Endodermal cell (in vitro differentiated cells): Measurements from ENCODE around the gene RSPO3. TPM values are rescaled to one million over a fixed set of nuclear protein-coding genes. Genes with fewer than 3 reads are reported as not detected.

Experiments
- DNase-seq: peaks from one replicate; pipeline ENCODE4 v3.0.0-alpha.2; 2017
- H3K27ac ChIP-seq: 2 replicates; pipeline ENCODE4 v1.5.1; 2013; ENCODE audit warnings: mild to moderate bottlenecking, low read depth, low read length, moderate library complexity
- H3K27me3 ChIP-seq: 2 replicates; pipeline ENCODE4 v1.6.1; 2013; ENCODE audit warnings: mild to moderate bottlenecking, low read length, moderate library complexity; ENCODE audit not compliant: insufficient read depth, control insufficient read depth, poor library complexity, severe bottlenecking
- H3K36me3 ChIP-seq: 2 replicates; pipeline ENCODE4 v1.7.0; 2013; ENCODE audit warnings: mild to moderate bottlenecking, low read length, moderate library complexity; ENCODE audit not compliant: control insufficient read depth, insufficient read depth
- H3K4me1 ChIP-seq: one replicate; pipeline ENCODE4 v1.7.0; 2013; ENCODE audit warnings: low read length; ENCODE audit not compliant: control insufficient read depth, insufficient read depth
- H3K4me3 ChIP-seq: 2 replicates; pipeline ENCODE4 v1.5.1; 2013; ENCODE audit warnings: mild to moderate bottlenecking, low read length, moderate library complexity
- H3K9ac ChIP-seq: 2 replicates; pipeline ENCODE4 v1.6.1; 2013; ENCODE audit warnings: mild to moderate bottlenecking, low read length, moderate library complexity; ENCODE audit not compliant: poor library complexity, severe bottlenecking; ENCODE audit errors: extremely low read depth
- H3K9me3 ChIP-seq: 2 replicates; pipeline ENCODE4 v1.6.1; 2013; ENCODE audit warnings: mild to moderate bottlenecking, low read length, moderate library complexity; ENCODE audit not compliant: control insufficient read depth
- H3K27ac Mint-ChIP-seq: 2 replicates; pipeline ENCODE4 v1.8.0; 2020; ENCODE audit warnings: mixed read lengths
- H3K27me3 Mint-ChIP-seq: 2 replicates; pipeline ENCODE4 v1.8.0; 2021; ENCODE audit warnings: mild to moderate bottlenecking, mixed read lengths; ENCODE audit not compliant: insufficient read depth
- H3K36me3 Mint-ChIP-seq: 2 replicates; pipeline ENCODE4 v1.8.0; 2020; ENCODE audit warnings: low read depth, mixed read lengths
- H3K4me1 Mint-ChIP-seq: 2 replicates; pipeline ENCODE4 v1.8.0; 2020; ENCODE audit warnings: mixed read lengths
- H3K4me3 Mint-ChIP-seq: 2 replicates; pipeline ENCODE4 v1.8.0; 2020; ENCODE audit warnings: mild to moderate bottlenecking, moderate library complexity, mixed read lengths
- H3K9me3 Mint-ChIP-seq: 2 replicates; pipeline ENCODE4 v1.8.0; 2020; ENCODE audit warnings: mild to moderate bottlenecking, mixed read lengths
- CTCF ChIP-seq: fragments of 200-600 bp; sonication (generic); conservative IDR thresholded peaks from 2 replicates; pipeline ENCODE4 v1.5.0; 2021; ENCODE audit warnings: antibody characterized with exemption, mild to moderate bottlenecking
- WGBS, 2 experiments: methylation state at CpG; one replicate each; pipeline versions ENCODE4 v1.1.5 to v1.1.7; 2013; ENCODE audit warnings: missing lambda C conversion rate in 2 of 2, mixed read lengths in 1 of 2; ENCODE audit not compliant: insufficient coverage in 1 of 2, insufficient read length in 1 of 2; 5-methylcytosine and 5-hydroxymethylcytosine counted together
- long read RNA-seq, 4 experiments: library from polyadenylated mRNA in 2 of 4; library from RNA in 1 of 4; library from capped mRNA in 1 of 4; stranded (forward) in 3 of 4; unstranded in 1 of 4; transcript quantifications; one replicate each; pipeline ENCODE4 v2.0.0, GENCODE V29; 2020 to 2021; ENCODE audit warnings: inconsistent platforms in 1 of 4
- polyA plus RNA-seq, 2 experiments: library from polyadenylated mRNA; stranded (reverse); fragments of 50-300 nt; gene quantifications; one replicate each; pipeline ENCODE4 v1.2.3, GENCODE V29; 2013
- total RNA-seq, 2 donors: library from RNA; stranded (reverse); fragmentation: NEBNext Ultra II Directional in 1 of 2; extraction: Animal tissue kit (Norgen Biotek cat#: 25700) in 1 of 2; gene quantifications; 2 replicates in 1 of 2; 3 replicates in 1 of 2; pipeline ENCODE4 v1.2.1, GENCODE V29; 2021

RSPO3 gene
- total RNA-seq = under 1 TPM; 0.20 to 0.31 TPM
- 50.2 TPM for polyA plus RNA-seq (2013, experiment 1 of 2)
- polyA plus RNA-seq (2013, experiment 2 of 2) = 46.7 TPM
- long read RNA-seq, experiment 1 = 0 reads
- long read RNA-seq, experiment 2 = 0 reads
- long read RNA-seq, experiment 3, partial matches to known transcripts = 2 of 2 reads
- long read RNA-seq, experiment 3, other reads (novel, unspliced or antisense) = 0 of 2 reads
- long read RNA-seq, experiment 4 = 0 reads

GRCh38 chr6:127118298-127119101, at the start of gene RSPO3:
TSS of gene RSPO3 (plus strand) at chr6:127118671. CDS start at chr6:127119193, 522 bp downstream.
- peaks cover 83% of the 10 kb centered on the region for H3K27me3 Mint-ChIP-seq

GRCh38 chr6:127069659-127070279, 48.7 kb upstream of the RSPO3 start:
- H3K4me3 Mint-ChIP-seq = no peak overlapping the region
- no peaks in the 10 kb centered on the region for H3K36me3 ChIP-seq
- no peak overlapping the region for H3K9ac ChIP-seq
- 72 to 100% methylated on average over 2 to 3 of the region's 3 CpGs for WGBS, 2 experiments
- H3K27ac Mint-ChIP-seq = no peak overlapping the region
- H3K4me3 ChIP-seq = no peak overlapping the region
- H3K9me3 ChIP-seq = no peaks in the 10 kb centered on the region
- H3K36me3 Mint-ChIP-seq = no peaks in the 10 kb centered on the region
- no peaks in the 10 kb centered on the region for H3K4me1 ChIP-seq
- peak; percentile 80 for TF ChIP-seq CTCF
- no peaks in the 10 kb centered on the region for H3K4me1 Mint-ChIP-seq
- no peaks in the 10 kb centered on the region for H3K27me3 ChIP-seq
- no peaks in the 10 kb centered on the region for H3K27me3 Mint-ChIP-seq
- DNase-seq = no peak
- H3K27ac ChIP-seq = no peak overlapping the region
- H3K9me3 Mint-ChIP-seq = no peaks in the 10 kb centered on the region

More at GRCh38 chr6:127118298-127119101, at the start of gene RSPO3:
- H3K9ac ChIP-seq = no peak within 1 kb of the TSS
- H3K4me1 Mint-ChIP-seq = peaks cover 7% of the 10 kb centered on the region
- WGBS, 2 experiments = 0 to 1% methylated on average over 25 to 59 of the region's 63 CpGs
- TF ChIP-seq CTCF = no peak
- no peaks in the 10 kb centered on the region for H3K9me3 ChIP-seq
- no peaks in the 10 kb centered on the region for H3K36me3 Mint-ChIP-seq
- no peak within 1 kb of the TSS for H3K27ac ChIP-seq
- H3K27ac Mint-ChIP-seq = no peak within 1 kb of the TSS
- H3K27me3 ChIP-seq = peaks cover 89% of the 10 kb centered on the region
- peaks cover 9% of the 10 kb centered on the region for H3K4me1 ChIP-seq
- peak within 1 kb of the TSS; percentile 54 for H3K4me3 Mint-ChIP-seq
- H3K9me3 Mint-ChIP-seq = no peaks in the 10 kb centered on the region
- H3K4me3 ChIP-seq = peak within 1 kb of the TSS; percentile 80
- no peaks in the 10 kb centered on the region for H3K36me3 ChIP-seq
- DNase-seq = peak; percentile 80

GRCh38 chr6:127073222-127073621, 45.2 kb upstream of the RSPO3 start:
- no peaks in the 10 kb centered on the region for H3K9me3 ChIP-seq
- Mint-ChIP-seq H3K27me3 (no peaks in the 10 kb centered on the region), H3K4me3 (no peak overlapping the region), H3K9me3 (no peaks in the 10 kb centered on the region), H3K36me3 (no peaks in the 10 kb centered on the region), H3K27ac (no peak overlapping the region), H3K4me1 (peaks cover 3% of the 10 kb centered on the region)
- H3K27ac ChIP-seq = no peak overlapping the region
- no peak for DNase-seq
- H3K27me3 ChIP-seq = no peaks in the 10 kb centered on the region
- no peak for TF ChIP-seq CTCF
- H3K9ac ChIP-seq = no peak overlapping the region
- WGBS, 2 experiments = 80 to 96% methylated on average over 1 of the region's 1 CpG
- H3K4me1 ChIP-seq = no peaks in the 10 kb centered on the region
- no peak overlapping the region for H3K4me3 ChIP-seq
- H3K36me3 ChIP-seq = no peaks in the 10 kb centered on the region
